ENCODE measurements around the gene KLLN.
"Not testable (repeated sequence)": the region's sequence is repeated elsewhere in the genome, so short reads cannot be mapped to it uniquely, and the experiment has no call there.

The KLLN gene

DNA sequence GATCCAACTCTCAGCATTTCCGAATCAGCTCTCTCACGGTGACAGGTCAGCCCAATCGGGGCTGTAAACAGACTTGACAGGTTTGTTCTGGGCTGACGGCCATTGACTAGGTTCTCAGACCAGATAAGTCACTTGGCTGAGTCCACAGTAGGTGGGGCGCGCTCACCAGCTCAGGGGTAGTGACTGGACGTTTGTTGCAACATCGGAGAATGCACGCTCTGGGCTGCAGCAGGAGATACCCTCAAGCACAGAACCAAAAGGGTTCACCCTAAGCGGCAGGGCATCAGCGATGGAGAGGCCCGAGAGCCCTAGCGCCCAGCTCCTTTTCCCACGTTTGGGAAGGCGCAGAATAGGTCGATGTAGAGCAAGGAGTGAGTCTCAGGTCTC, 1.8 kb downstream of the KLLN start:
- peaks cover 39% of the 10 kb centered on the region for H3K36me3 Mint-ChIP-seq (ENCODE audit: low read depth)
- H3K4me1 Mint-ChIP-seq (ENCODE audit: low read depth): peaks cover 28% of the 10 kb centered on the region
- peak overlapping the region; percentile 99 for H3K4me3 Mint-ChIP-seq
- H3K27ac Mint-ChIP-seq: peak overlapping the region; percentile 96
- H3K27me3 Mint-ChIP-seq: no peaks in the 10 kb centered on the region
- no peaks in the 10 kb centered on the region for H3K9me3 Mint-ChIP-seq
- intact Hi-C loops (cut with micrococcal nuclease): loop anchor here (5.0 kb wide), 2 partner anchors 256 to 691 kb away; no protein-coding TSS in a partner anchor

DNA sequence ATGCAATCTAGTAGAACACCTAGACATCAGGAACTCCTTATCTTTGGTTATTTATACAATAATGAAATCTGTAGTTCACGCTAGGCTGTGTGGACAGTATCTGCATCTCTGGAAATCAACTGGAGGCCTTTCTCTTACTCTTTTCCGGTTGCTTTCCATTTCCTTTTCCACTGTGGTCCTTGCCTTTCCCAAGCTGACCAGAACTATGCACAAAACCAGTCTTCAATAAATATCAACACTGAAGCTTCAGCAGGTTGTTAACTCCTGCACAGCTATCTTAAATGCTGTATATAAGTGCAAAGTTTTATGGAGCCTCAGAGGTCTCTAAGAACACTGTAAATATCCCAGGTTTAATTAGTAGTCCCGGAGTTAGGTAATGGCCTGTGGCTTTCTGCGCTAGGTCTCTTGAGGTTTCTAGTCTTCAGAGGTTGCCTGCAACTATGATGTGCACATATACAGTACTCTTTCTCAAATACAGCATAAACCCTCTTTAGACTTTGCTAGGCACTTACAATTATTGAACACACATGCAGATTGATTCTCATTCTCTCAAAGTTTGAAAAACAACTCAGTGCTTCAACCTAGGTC, 2.4 kb downstream of the KLLN start:
- Mint-ChIP-seq H3K4me1 (ENCODE audit: low read depth) (peaks cover 28% of the 10 kb centered on the region), H3K27ac (peak overlapping the region; percentile 96), H3K9me3 (no peaks in the 10 kb centered on the region), H3K36me3 (ENCODE audit: low read depth) (peaks cover 37% of the 10 kb centered on the region), H3K4me3 (no peak overlapping the region), H3K27me3 (no peaks in the 10 kb centered on the region)
- intact Hi-C loops (cut with micrococcal nuclease): loop anchor here (1.0 to 5.0 kb wide), 3 partner anchors 256 to 691 kb away; no protein-coding TSS in a partner anchor

DNA sequence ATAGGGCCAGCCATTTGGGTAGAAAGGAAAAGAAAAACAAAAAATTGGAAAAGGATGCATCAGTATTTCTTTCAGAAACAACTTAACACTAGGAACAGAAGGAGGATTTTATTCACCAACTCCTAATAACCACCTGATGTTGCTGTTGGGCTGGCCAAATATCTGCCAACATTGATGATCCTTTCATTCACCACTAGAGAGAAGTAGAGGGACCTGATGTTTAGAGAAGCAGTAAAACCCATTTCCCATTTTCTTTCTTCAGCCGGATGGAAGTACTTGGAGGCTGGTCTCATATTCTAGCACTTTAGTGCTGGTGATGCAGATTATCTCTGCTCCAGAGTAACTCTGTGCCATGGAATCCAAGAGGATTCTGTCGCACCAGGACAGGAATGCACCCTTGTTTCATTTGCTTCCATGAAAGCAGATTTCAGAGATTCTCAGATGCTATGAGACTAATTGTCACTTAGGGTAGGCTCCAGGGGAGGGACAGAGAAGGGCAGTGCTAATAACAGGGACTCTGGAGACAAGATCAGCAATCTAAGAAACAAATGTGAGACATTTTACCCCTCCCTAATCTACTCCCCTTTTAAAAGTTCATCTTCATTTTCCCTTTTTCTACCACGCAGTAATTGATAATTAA, 3.1 kb downstream of the KLLN start:
- intact Hi-C loops (cut with micrococcal nuclease): loop anchor here (1.0 to 5.0 kb wide), 3 partner anchors 257 to 692 kb away; no protein-coding TSS in a partner anchor
- H3K4me1 Mint-ChIP-seq (ENCODE audit: low read depth): peaks cover 21% of the 10 kb centered on the region
- H3K4me3 Mint-ChIP-seq: no peak overlapping the region
- peaks cover 31% of the 10 kb centered on the region for H3K36me3 Mint-ChIP-seq (ENCODE audit: low read depth)
- no peaks in the 10 kb centered on the region for H3K27me3 Mint-ChIP-seq
- no peaks in the 10 kb centered on the region for H3K9me3 Mint-ChIP-seq
- no peak overlapping the region for H3K27ac Mint-ChIP-seq

DNA sequence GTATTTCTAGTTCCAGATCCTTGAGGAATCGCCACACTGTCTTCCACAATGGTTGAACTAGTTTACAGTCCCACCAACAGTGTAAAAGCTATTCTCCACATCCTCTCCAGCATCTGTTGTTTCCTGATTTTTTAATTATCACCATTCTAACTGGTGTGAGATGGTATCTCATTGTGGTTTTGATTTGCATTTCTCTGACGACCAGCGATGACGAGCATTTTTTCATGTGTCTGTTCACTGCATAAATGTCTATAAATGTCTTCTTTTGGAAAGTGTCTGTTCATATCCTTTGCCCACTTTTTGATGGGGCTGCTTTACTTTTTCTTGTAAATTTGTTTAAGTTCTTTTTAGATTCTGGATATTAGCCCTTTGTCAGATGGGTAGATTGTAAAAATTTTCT, 7.7 kb downstream of the KLLN start:
- H3K4me3 Mint-ChIP-seq; intact Hi-C loops (cut with micrococcal nuclease); H3K27ac Mint-ChIP-seq; H3K9me3 Mint-ChIP-seq; H3K36me3 Mint-ChIP-seq (ENCODE audit: low read depth); H3K27me3 Mint-ChIP-seq: not testable (repeated sequence)
- H3K4me1 Mint-ChIP-seq (ENCODE audit: low read depth): peaks cover 12% of the 10 kb centered on the region

DNA sequence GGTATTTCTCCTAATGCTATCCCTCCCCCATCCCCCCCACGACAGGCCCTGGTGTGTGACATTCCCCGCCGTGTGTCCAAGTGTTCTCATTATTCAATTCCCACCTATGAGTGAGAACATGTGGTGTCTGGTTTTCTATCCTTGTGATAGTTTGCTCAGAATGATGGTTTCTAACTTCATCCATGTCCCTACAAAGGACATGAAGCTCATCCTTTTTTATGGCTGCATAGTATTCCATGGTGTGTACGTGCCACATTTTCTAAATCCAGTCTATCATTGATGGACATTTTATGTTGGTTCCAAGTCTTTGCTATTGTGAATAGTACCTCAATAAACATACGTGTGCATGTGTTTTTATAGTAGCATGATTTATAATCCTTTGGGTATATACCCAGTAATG, 8.1 kb downstream of the KLLN start:
- H3K4me3 Mint-ChIP-seq; H3K9me3 Mint-ChIP-seq; H3K36me3 Mint-ChIP-seq (ENCODE audit: low read depth); intact Hi-C loops (cut with micrococcal nuclease); H3K27me3 Mint-ChIP-seq; H3K27ac Mint-ChIP-seq: not testable (repeated sequence)
- peaks cover 11% of the 10 kb centered on the region for H3K4me1 Mint-ChIP-seq (ENCODE audit: low read depth)

DNA sequence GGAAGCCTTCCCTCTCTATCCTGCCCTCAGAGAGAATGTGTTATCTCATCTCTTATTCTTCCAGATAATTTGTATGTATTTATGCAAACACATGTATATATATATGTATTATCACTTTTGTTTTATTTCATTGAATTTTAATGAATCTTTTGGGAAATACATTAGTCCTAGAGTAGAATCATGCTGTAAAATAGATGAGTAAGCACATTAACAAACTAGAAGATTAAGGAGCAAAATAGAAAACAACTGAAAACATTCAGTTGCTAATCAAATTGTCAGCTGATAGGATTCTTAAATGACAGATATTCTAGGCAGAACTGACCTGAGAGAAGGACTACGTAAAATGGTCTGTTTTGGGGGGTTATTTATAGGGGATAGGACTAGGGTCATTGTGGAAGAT, 11.2 kb downstream of the KLLN start:
- H3K27me3 Mint-ChIP-seq: no peaks in the 10 kb centered on the region
- H3K9me3 Mint-ChIP-seq: no peaks in the 10 kb centered on the region
- intact Hi-C loops (cut with micrococcal nuclease): no loop called here
- peaks cover 21% of the 10 kb centered on the region for H3K4me1 Mint-ChIP-seq (ENCODE audit: low read depth)
- H3K36me3 Mint-ChIP-seq (ENCODE audit: low read depth): no peaks in the 10 kb centered on the region
- H3K27ac Mint-ChIP-seq: no peak overlapping the region
- H3K4me3 Mint-ChIP-seq: no peak overlapping the region

DNA sequence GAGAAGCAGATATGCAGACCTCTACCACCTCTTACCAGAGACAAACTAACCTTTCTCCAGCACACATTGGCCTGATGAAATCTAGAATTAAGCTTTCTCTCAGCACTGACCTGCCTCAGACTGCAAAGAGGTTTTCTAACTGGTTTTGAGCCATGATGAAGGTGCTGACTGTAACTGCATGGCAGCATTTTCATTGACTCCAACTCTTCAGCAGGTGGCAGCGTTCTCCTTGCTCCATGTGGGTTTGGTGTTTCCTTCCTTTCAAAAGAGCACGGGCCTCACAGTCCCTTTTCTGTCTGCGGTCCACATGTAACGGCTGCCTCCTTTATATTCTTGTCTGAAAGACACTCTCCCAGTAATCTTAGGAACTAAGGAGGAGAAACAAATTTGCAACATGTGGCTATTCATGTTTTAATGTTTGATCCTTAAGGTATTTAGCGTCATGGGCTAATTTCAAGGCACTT, 12.6 kb downstream of the KLLN start:
- no peaks in the 10 kb centered on the region for H3K9me3 Mint-ChIP-seq
- intact Hi-C loops (cut with micrococcal nuclease): no loop called here
- H3K27ac Mint-ChIP-seq: no peak overlapping the region
- H3K4me1 Mint-ChIP-seq (ENCODE audit: low read depth): peaks cover 21% of the 10 kb centered on the region
- no peaks in the 10 kb centered on the region for H3K36me3 Mint-ChIP-seq (ENCODE audit: low read depth)
- H3K4me3 Mint-ChIP-seq: no peak overlapping the region
- no peaks in the 10 kb centered on the region for H3K27me3 Mint-ChIP-seq

DNA sequence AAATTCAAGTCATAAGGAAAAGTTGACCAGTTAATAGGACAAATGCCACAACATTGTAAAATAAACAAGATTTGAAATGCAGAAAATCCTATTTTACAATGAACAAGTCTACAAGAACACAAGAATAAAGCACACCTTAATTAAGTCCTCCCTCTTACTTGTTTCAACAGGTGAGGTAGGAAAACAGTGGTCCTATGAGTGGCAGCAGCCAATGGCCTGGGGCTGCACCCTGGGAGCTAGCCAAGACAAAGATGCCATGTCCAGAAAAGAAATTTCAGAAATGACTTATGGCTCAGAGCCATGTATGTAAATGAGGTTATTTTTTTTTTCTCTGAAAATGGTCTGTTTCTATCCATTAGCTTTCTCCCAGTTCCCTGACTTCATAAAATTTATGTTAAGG, 14.3 kb downstream of the KLLN start:
- Mint-ChIP-seq H3K27me3 (peaks cover 2% of the 10 kb centered on the region), H3K36me3 (ENCODE audit: low read depth) (no peaks in the 10 kb centered on the region), H3K9me3 (no peaks in the 10 kb centered on the region), H3K27ac (no peak overlapping the region), H3K4me3 (no peak overlapping the region), H3K4me1 (ENCODE audit: low read depth) (peaks cover 21% of the 10 kb centered on the region)
- intact Hi-C loops (cut with micrococcal nuclease): no loop called here

DNA sequence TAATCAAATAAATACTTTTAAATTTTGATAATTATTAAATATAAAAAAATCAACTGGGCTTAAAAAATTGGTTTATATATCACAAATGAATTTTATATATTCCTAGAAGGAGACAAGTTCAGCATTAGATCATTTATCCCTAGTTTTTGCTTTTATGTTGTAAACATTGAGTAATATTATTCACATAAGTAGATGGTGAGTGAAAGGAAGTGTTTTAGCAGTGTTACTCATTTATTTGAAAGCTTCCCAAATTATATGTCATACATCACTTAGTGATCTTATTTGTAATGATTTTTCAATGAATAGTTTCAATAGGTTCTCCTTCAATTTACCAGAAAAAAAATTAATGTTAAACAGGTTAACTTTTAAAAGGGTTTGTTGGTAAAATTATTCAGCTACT, 15.8 kb downstream of the KLLN start:
- H3K27ac Mint-ChIP-seq: no peak overlapping the region
- H3K9me3 Mint-ChIP-seq: no peaks in the 10 kb centered on the region
- H3K4me1 Mint-ChIP-seq (ENCODE audit: low read depth): peaks cover 21% of the 10 kb centered on the region
- no peak overlapping the region for H3K4me3 Mint-ChIP-seq
- intact Hi-C loops (cut with micrococcal nuclease): no loop called here
- H3K27me3 Mint-ChIP-seq: peaks cover 2% of the 10 kb centered on the region
- no peaks in the 10 kb centered on the region for H3K36me3 Mint-ChIP-seq (ENCODE audit: low read depth)

DNA sequence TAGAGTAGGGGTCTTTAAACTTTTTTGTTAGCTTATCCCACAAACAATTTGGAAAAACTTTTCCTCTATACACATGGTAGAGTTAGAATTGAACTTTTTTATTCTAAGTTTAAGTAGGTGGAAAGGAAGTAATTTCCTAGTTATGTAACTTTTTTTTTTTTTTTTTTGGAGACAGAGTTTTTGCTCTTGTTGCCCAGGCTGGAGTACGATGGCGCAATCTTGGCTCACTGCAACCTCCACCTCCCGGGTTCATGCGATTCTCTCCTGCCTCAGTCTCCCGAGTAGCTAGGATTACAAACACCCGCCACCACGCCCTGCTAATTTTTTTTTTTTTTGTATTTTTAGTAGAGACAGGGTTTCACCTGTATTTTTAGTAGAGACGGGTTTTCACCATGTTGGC, 16.6 kb downstream of the KLLN start:
- H3K27ac Mint-ChIP-seq; H3K27me3 Mint-ChIP-seq; H3K4me3 Mint-ChIP-seq; H3K36me3 Mint-ChIP-seq (ENCODE audit: low read depth); H3K9me3 Mint-ChIP-seq; intact Hi-C loops (cut with micrococcal nuclease): not testable (repeated sequence)
- H3K4me1 Mint-ChIP-seq (ENCODE audit: low read depth): peaks cover 21% of the 10 kb centered on the region

DNA sequence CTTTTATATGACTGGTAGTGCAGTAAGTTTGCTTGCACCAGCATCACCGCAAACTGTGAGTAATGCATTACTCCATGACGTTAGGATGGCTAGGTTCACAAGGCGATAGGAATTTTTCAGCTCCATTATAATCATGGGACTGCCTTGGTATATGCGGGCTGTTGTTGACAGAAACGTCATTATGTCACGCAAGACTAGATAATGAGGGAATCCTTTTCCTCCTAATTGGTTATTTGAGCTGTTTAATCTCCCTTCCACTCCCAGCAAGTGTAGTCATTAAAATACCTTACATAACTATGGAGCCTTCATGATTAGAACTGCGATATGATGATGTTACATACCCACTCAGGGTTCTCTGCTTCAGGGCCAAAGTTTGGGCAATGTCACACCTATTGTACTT, 17.3 kb downstream of the KLLN start:
- Mint-ChIP-seq H3K4me1 (ENCODE audit: low read depth) (peaks cover 17% of the 10 kb centered on the region), H3K27me3 (peaks cover 2% of the 10 kb centered on the region), H3K36me3 (ENCODE audit: low read depth) (no peaks in the 10 kb centered on the region), H3K27ac (no peak overlapping the region), H3K4me3 (no peak overlapping the region), H3K9me3 (no peaks in the 10 kb centered on the region)
- intact Hi-C loops (cut with micrococcal nuclease): no loop called here

DNA sequence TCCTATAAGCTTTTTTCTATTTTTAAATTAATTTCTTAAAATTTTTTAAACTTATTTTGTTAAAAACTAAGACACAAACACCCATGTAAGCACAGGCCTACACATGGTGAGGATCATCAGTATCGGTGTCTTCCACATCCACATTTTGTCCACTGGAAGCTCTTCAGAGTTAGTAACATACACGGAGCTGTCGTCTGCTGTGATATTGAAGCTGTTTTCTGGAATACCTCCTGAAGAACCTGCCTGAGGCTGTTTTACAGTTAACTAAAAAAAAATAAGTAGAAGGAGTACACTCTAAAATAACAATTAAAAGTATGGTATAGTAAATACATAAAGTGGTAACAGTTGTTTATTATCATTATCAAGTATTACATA, 17.7 kb downstream of the KLLN start:
- Mint-ChIP-seq H3K36me3 (ENCODE audit: low read depth) (no peaks in the 10 kb centered on the region), H3K27me3 (peaks cover 2% of the 10 kb centered on the region), H3K9me3 (no peaks in the 10 kb centered on the region), H3K27ac (no peak overlapping the region), H3K4me1 (ENCODE audit: low read depth) (peaks cover 13% of the 10 kb centered on the region), H3K4me3 (no peak overlapping the region)
- intact Hi-C loops (cut with micrococcal nuclease): no loop called here

DNA sequence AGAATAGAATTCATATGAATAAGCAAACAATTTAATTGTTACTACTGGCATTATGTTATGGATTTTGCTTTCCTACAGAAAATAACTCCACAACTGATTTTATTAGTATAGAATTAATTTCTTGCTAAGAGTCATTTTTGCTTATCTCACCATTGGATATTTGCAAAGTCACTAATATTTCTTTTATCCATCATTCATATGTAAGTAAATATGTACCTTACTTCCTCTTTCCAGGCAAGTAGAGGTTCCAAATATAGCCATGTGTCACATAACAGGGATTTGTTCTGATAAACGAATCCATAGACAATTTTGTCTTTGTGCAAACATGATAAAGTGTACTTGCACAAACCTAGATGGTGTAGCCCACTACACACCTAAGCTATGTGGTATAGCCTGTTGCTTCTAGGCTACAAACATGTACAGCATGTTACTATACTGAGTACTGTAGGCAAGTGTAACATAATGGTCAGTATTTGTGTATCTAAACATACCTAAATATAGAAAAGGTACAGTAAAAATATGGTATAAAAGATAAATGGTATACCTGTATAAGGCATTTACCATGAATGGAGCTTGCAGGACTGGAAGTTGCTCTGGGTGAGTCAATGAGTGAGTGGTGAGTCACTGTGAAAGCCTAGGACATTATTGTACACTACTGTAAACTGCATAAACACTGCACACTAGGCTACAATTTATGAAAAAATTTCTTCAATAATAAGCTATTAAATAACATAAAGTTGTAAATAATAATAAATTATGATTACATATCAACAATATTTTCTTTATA, 18.3 kb downstream of the KLLN start:
- H3K4me3 Mint-ChIP-seq: no peak overlapping the region
- peaks cover 9% of the 10 kb centered on the region for H3K4me1 Mint-ChIP-seq (ENCODE audit: low read depth)
- H3K27me3 Mint-ChIP-seq: peaks cover 2% of the 10 kb centered on the region
- intact Hi-C loops (cut with micrococcal nuclease): no loop called here
- no peaks in the 10 kb centered on the region for H3K36me3 Mint-ChIP-seq (ENCODE audit: low read depth)
- no peak overlapping the region for H3K27ac Mint-ChIP-seq
- no peaks in the 10 kb centered on the region for H3K9me3 Mint-ChIP-seq

DNA sequence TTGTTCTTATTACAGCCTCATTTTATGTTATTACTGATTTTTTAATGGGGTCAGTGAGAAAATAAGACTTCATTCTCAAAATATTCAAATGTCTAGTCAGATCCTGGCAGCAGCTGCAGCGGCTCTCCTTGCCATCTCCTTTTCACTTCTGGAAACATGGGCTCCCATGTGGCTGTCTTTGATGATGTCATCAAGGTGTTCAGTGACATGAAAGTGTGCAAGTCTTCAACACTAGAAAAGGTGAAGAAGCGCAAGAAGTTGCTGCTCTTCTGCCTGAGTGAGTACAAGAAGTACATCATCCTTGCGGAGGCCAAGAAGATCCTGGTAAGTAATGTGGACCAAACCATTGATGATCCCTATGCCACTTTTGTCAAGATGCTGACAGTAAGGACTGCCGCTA, 19.6 kb downstream of the KLLN start:
- no peaks in the 10 kb centered on the region for H3K36me3 Mint-ChIP-seq (ENCODE audit: low read depth)
- no peak overlapping the region for H3K4me3 Mint-ChIP-seq
- peaks cover 2% of the 10 kb centered on the region for H3K27me3 Mint-ChIP-seq
- intact Hi-C loops (cut with micrococcal nuclease): no loop called here
- no peak overlapping the region for H3K27ac Mint-ChIP-seq
- no peaks in the 10 kb centered on the region for H3K9me3 Mint-ChIP-seq
- H3K4me1 Mint-ChIP-seq (ENCODE audit: low read depth): peaks cover 8% of the 10 kb centered on the region

All from dendritic cell treated with granulocyte-macrophage colony-stimulating factor and Interleukin-4, amounts not matched to agents 40 ng/mL and 50 ng/mL, for 4 days (primary cell).